HepG2 (cell line): ENCODE measurements around the gene QPCT. TPM values are rescaled to one million over a fixed set of nuclear protein-coding genes. Genes with fewer than 3 reads are reported as not detected.

Experiments
- ATF1 ChIP-seq: IDR thresholded peaks from 2 replicates; pipeline ENCODE4 v1.6.1; 2016; ENCODE audit warnings: mild to moderate bottlenecking, control low read depth
- GLI4 ChIP-seq: sonication (generic); formaldehyde crosslinking; IDR thresholded peaks from 2 replicates; pipeline ENCODE4 v1.5.1; 2020; ENCODE audit warnings: missing genetic modification reagents, mild to moderate bottlenecking, moderate library complexity, borderline replicate concordance
- HOXA5 ChIP-seq: sonication (generic); formaldehyde crosslinking; IDR thresholded peaks from 2 replicates; pipeline ENCODE4 v1.4.0; 2020; ENCODE audit warnings: missing genetic modification reagents
- KAT8 ChIP-seq: IDR thresholded peaks from 2 replicates; pipeline ENCODE4 v1.6.1; 2016; ENCODE audit warnings: missing genetic modification reagents, missing compliant biosample characterization
- MED13 ChIP-seq: sonication (generic); formaldehyde crosslinking; IDR thresholded peaks from 2 replicates; pipeline ENCODE4 v1.5.0; 2020; ENCODE audit warnings: missing genetic modification reagents
- MEIS1 ChIP-seq: sonication (generic); formaldehyde crosslinking; IDR thresholded peaks from 2 replicates; pipeline ENCODE4 v1.9.0; 2021; ENCODE audit warnings: mild to moderate bottlenecking, missing genetic modification reagents, moderate library complexity, borderline replicate concordance
- MTA1 ChIP-seq: sonication (generic); formaldehyde crosslinking; IDR thresholded peaks from 2 replicates; pipeline ENCODE4 v1.4.0; 2020; ENCODE audit warnings: missing genetic modification reagents, mild to moderate bottlenecking, borderline replicate concordance
- NR1H2 ChIP-seq: sonication (generic); formaldehyde crosslinking; IDR thresholded peaks from 2 replicates; pipeline ENCODE4 v1.8.1; 2022; ENCODE audit warnings: low read depth, missing genetic modification reagents, borderline replicate concordance
- NR3C1 ChIP-seq: sonication (generic); formaldehyde crosslinking; IDR thresholded peaks from 2 replicates; pipeline ENCODE4 v1.4.0; 2020; ENCODE audit warnings: missing genetic modification reagents
- POLR2AphosphoS2 ChIP-seq: IDR thresholded peaks from 2 replicates; pipeline ENCODE4 v1.6.1; 2011; ENCODE audit warnings: low read depth, low read length, improper control_type of control experiment
- PTBP1 ChIP-seq: fragments of 200-400 bp; formaldehyde crosslinking; IDR thresholded peaks from 2 replicates; pipeline ENCODE4 v1.6.1; 2018; ENCODE audit warnings: low read length, low read depth; ENCODE audit not compliant: poor library complexity, severe bottlenecking
- REXO4 ChIP-seq: sonication (generic); formaldehyde crosslinking; IDR thresholded peaks from 2 replicates; pipeline ENCODE4 v1.8.0; 2022; ENCODE audit warnings: missing genetic modification reagents, mild to moderate bottlenecking, borderline replicate concordance
- SALL1 ChIP-seq: sonication (generic); formaldehyde crosslinking; IDR thresholded peaks from 2 replicates; pipeline ENCODE4 v1.8.0; 2022; ENCODE audit warnings: mild to moderate bottlenecking, missing genetic modification reagents
- SIN3B ChIP-seq: fragments of 150-350 bp; IDR thresholded peaks from 2 replicates; pipeline ENCODE4 v1.6.1; 2014; ENCODE audit warnings: low read length
- SNRNP70 ChIP-seq: fragments of 200-400 bp; formaldehyde crosslinking; IDR thresholded peaks from 2 replicates; pipeline ENCODE4 v1.6.1; 2017; ENCODE audit warnings: mild to moderate bottlenecking, low read depth, low read length, moderate library complexity
- WIZ ChIP-seq: sonication (generic); formaldehyde crosslinking; IDR thresholded peaks from 2 replicates; pipeline ENCODE4 v1.5.1; 2020; ENCODE audit warnings: mild to moderate bottlenecking, missing genetic modification reagents
- ZBTB42 ChIP-seq: sonication (generic); formaldehyde crosslinking; IDR thresholded peaks from 2 replicates; pipeline ENCODE4 v1.5.0; 2020; ENCODE audit warnings: mild to moderate bottlenecking, missing genetic modification reagents
- ZNF33B ChIP-seq: sonication (generic); formaldehyde crosslinking; IDR thresholded peaks from 2 replicates; pipeline ENCODE4 v1.5.1; 2020; ENCODE audit warnings: mild to moderate bottlenecking, missing genetic modification reagents
- ZNF543 ChIP-seq: sonication (generic); formaldehyde crosslinking; IDR thresholded peaks from 2 replicates; pipeline ENCODE4 v1.4.0; 2020; ENCODE audit warnings: mild to moderate bottlenecking, missing genetic modification reagents
- ZNF547 ChIP-seq: sonication (generic); formaldehyde crosslinking; IDR thresholded peaks from 2 replicates; pipeline ENCODE4 v1.5.1; 2020; ENCODE audit warnings: mild to moderate bottlenecking, missing genetic modification reagents
- ZNF567 ChIP-seq: sonication (generic); formaldehyde crosslinking; IDR thresholded peaks from 2 replicates; pipeline ENCODE4 v1.8.1; 2023; ENCODE audit warnings: mild to moderate bottlenecking, missing genetic modification reagents, borderline replicate concordance
- ZNF761 ChIP-seq: sonication (generic); formaldehyde crosslinking; conservative IDR thresholded peaks from 2 replicates; pipeline ENCODE4 v1.4.0; 2020; ENCODE audit warnings: mild to moderate bottlenecking, missing genetic modification reagents
- polyA plus RNA-seq, 8 experiments: library from polyadenylated mRNA; depleted of rRNA in 3 of 8; stranded (reverse) in 7 of 8; unstranded in 1 of 8; fragments of >200 nt; fragmentation: Illumina TruSeq in 4 of 8; extraction: Trizol in 4 of 8; gene quantifications; 2 replicates each; pipeline versions ENCODE4 v1.2.1 to v1.2.3, GENCODE V29; 2011 to 2016; ENCODE audit warnings: low read depth in 4 of 8, missing spikeins in 1 of 8, mixed read lengths in 1 of 8; ENCODE audit not compliant: insufficient read depth in 1 of 8
- total RNA-seq, 5 experiments: library from RNA; depleted of rRNA; stranded (reverse); fragments of >200 nt; fragmentation: Illumina TruSeq; extraction: Trizol; gene quantifications; 2 replicates each; pipeline ENCODE4 v1.2.3, GENCODE V29; 2016; ENCODE audit warnings: low read depth in 1 of 5
- TF ChIP-seq, protein P1 (sequence below): sonication (generic); formaldehyde crosslinking; IDR thresholded peaks from 2 replicates; pipeline ENCODE4 v1.4.0; 2020; ENCODE audit warnings: missing genetic modification reagents, low read depth, mild to moderate bottlenecking, borderline replicate concordance
- TF ChIP-seq, protein P2 (sequence below): IDR thresholded peaks from 2 replicates; pipeline ENCODE4 v1.6.1; 2012; ENCODE audit warnings: low read depth, low read length, improper control_type of control experiment
- TF ChIP-seq, protein P3 (sequence below): sonication (generic); formaldehyde crosslinking; IDR thresholded peaks from 2 replicates; pipeline ENCODE4 v1.4.0; 2020; ENCODE audit warnings: mild to moderate bottlenecking, low read depth, missing genetic modification reagents
- TF ChIP-seq, protein P4 (sequence below): IDR thresholded peaks from 2 replicates; pipeline ENCODE4 v1.6.1; 2016; ENCODE audit warnings: mild to moderate bottlenecking, missing biosample characterization, missing genetic modification reagents

Gene QPCT
- total and polyA plus RNA-seq, 2 of the 13 experiments (the other 11 are each of a cell fraction or from before 2014, with no cell fraction given), result 0.77 to 1.2 TPM

DNA sequence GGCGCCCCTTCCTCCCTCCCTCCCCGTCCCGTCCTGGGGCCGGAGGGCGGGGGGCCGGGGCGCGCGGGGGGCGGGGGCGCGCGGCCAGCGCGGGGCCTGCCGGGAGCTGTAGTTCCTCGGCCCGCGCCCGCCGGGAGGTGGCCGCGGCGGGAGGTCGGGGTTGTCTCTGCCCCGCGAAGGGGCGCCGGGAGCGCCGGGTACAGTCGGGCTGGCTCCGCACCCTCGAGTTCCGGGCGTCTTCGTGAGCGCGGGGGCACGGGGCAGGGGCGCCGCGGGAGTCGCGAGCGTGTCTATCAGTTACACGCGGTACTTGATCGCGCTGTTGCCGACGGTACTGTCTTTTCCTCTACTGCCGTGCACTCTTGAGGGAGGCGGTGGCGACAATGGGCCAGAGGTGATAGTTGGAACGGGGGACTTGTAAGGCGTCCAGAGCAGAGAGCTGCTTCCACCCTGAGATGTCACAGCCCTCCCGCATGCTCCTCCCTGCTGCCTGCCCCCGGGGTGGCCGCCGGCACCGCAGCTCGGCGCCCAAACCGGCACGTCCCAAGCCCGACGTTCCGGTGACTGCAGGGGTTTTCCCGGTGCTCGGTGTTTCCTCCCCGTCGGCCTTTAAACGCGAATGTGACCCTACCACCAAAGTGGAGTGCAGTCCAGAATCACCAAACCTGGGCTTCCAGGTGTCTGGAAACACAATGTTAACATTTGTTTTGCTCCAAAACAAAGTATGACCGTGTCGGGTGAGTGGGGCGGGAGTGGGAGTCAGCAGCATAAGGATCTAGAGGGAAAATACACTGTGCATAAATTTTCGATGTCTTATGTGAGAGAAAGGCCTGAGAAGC lies 19.4 kb upstream of the QPCT start, which contains the start of gene PRKD3 (continued):
- TF ChIP-seq, protein P1, sequence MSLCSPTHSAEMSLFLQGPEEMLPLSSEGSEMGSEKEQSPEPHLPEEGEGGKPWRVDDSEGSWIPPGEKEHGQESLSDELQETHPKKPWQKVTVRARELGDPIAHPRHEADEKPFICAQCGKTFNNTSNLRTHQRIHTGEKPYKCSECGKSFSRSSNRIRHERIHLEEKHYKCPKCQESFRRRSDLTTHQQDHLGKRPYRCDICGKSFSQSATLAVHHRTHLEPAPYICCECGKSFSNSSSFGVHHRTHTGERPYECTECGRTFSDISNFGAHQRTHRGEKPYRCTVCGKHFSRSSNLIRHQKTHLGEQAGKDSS (CRISPR knock-in tag), result 0 out of 2 replicates have a peak, but pooled peaks have one; percentile 42
- TF ChIP-seq ZNF33B (CRISPR knock-in tag) (0 out of 2 replicates have a peak, but pooled peaks have one; percentile 68), POLR2AphosphoS2 (no peak), ZNF567 (CRISPR knock-in tag) (no peak; the same call in 1 of the 2 replicates), MED13 (no peak), ZBTB42 (CRISPR knock-in tag) (no peak), HOXA5 (no peak), ZNF547 (peak; percentile 90), NR3C1 (CRISPR knock-in tag) (no peak), ZNF543 (no peak), PTBP1 (no peak), SNRNP70 (no peak), ZNF761 (CRISPR knock-in tag) (no peak), KAT8 (CRISPR knock-in tag) (no peak), MEIS1 (CRISPR knock-in tag) (no peak), MTA1 (CRISPR knock-in tag) (no peak), ATF1 (CRISPR knock-in tag) (no peak), GLI4 (CRISPR knock-in tag) (0 out of 2 replicates have a peak, but pooled peaks have one; percentile 23), SALL1 (peak; percentile 69), WIZ (CRISPR knock-in tag) (peak; percentile 57; the same call in 1 of the 2 replicates), SIN3B (no peak), REXO4 (CRISPR knock-in tag) (0 out of 2 replicates have a peak, but pooled peaks have one; percentile 20), NR1H2 (CRISPR knock-in tag) (no peak)
- TF ChIP-seq, protein P2, sequence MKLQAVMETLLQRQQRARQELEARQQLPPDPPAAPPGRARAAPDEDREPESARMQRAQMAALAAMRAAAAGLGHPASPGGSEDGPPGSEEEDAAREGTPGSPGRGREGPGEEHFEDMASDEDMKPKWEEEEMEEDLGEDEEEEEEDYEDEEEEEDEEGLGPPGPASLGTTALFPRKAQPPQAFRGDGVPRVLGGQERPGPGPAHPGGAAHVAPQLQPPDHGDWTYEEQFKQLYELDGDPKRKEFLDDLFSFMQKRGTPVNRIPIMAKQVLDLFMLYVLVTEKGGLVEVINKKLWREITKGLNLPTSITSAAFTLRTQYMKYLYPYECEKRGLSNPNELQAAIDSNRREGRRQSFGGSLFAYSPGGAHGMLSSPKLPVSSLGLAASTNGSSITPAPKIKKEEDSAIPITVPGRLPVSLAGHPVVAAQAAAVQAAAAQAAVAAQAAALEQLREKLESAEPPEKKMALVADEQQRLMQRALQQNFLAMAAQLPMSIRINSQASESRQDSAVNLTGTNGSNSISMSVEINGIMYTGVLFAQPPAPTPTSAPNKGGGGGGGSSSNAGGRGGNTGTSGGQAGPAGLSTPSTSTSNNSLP, result no peak
- TF ChIP-seq, protein P3, sequence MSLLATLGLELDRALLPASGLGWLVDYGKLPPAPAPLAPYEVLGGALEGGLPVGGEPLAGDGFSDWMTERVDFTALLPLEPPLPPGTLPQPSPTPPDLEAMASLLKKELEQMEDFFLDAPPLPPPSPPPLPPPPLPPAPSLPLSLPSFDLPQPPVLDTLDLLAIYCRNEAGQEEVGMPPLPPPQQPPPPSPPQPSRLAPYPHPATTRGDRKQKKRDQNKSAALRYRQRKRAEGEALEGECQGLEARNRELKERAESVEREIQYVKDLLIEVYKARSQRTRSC, result no peak
- TF ChIP-seq, protein P4, sequence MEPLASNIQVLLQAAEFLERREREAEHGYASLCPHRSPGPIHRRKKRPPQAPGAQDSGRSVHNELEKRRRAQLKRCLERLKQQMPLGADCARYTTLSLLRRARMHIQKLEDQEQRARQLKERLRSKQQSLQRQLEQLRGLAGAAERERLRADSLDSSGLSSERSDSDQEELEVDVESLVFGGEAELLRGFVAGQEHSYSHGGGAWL (CRISPR knock-in tag), result no peak; the same call in 1 of the 2 replicates
